Calu3 (cell line): Measurements from ENCODE around the gene SETBP1. TPM values are rescaled to one million over a fixed set of nuclear protein-coding genes. Genes with fewer than 3 reads are reported as not detected.

Source experiments
- BruUV-seq: library from RNA; stranded (reverse); fragments of 400-500 nt; replicated peaks from 2 replicates; lab custom pipeline; 2021; lab: Mats Ljungman, UMichigan
- CTCF ChIA-PET: fragments of 300-600 bp; sonication (Branson Sonifier 250); formaldehyde crosslinking; loops from one replicate; lab custom pipeline; 2022; ENCODE audit warnings: antibody characterized with exemption; lab: Charles Lee
- DNase-seq: peaks from one replicate; pipeline ENCODE4 v3.0.0; 2022
- H3K27ac Mint-ChIP-seq: one replicate; pipeline ENCODE4 v1.8.0; 2022; ENCODE audit warnings: mixed read lengths; ENCODE audit not compliant: unreplicated experiment
- H3K27me3 Mint-ChIP-seq: one replicate; pipeline ENCODE4 v1.8.0; 2022; ENCODE audit warnings: mixed read lengths; ENCODE audit not compliant: unreplicated experiment
- H3K36me3 Mint-ChIP-seq: one replicate; pipeline ENCODE4 v1.8.0; 2022; ENCODE audit warnings: mild to moderate bottlenecking, moderate library complexity, mixed read lengths; ENCODE audit not compliant: insufficient read depth, unreplicated experiment
- H3K4me1 Mint-ChIP-seq: one replicate; pipeline ENCODE4 v1.8.0; 2022; ENCODE audit warnings: mild to moderate bottlenecking, low read depth, mixed read lengths; ENCODE audit not compliant: unreplicated experiment
- H3K4me3 Mint-ChIP-seq: one replicate; pipeline ENCODE4 v1.8.0; 2022; ENCODE audit warnings: mild to moderate bottlenecking, low read depth, moderate library complexity, mixed read lengths; ENCODE audit not compliant: unreplicated experiment
- H3K9me3 Mint-ChIP-seq: one replicate; pipeline ENCODE4 v1.8.0; 2022; ENCODE audit warnings: low read depth, mixed read lengths; ENCODE audit not compliant: unreplicated experiment
- intact Hi-C: fragments of 100-400 bp; cut with micrococcal nuclease; formaldehyde crosslinking; loops from one replicate; pipeline ENCODE4 v1.10.0; 2022; ENCODE audit not compliant: unreplicated experiment
- total RNA-seq: library from RNA; stranded (reverse); gene quantifications from 2 replicates; pipeline ENCODE4 v1.2.3, GENCODE V29; 2022
- TF ChIP-seq, protein P1 (sequence below): fragments of 200-600 bp; IDR thresholded peaks from one replicate; pipeline ENCODE4 v1.8.0; 2022; ENCODE audit warnings: antibody characterized with exemption; ENCODE audit not compliant: unreplicated experiment

The SETBP1 gene
- total RNA-seq, 1 experiment from 2014 or later, result 6.0 TPM

DNA sequence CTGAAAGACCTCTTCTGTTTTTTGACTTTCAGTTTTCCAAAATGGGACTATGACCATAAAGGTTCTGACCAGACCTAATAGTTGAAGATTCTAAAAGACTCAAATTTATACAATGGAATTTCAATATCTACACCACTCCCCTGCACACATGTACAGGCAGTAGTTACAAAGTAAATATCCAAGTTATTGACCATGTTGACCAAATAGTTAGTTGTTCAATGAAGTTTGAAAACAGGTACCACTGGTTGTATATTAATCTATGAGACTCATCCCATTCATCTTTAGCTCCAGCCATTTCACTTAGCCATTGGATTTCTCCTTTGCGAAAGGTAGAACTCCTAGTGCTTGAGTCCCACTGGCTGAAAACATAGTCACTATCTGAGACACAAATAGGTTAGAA lies 277.4 kb downstream of the SETBP1 start:
- BruUV-seq, result no TSS peak
- H3K9me3 Mint-ChIP-seq, result no peaks in the 10 kb centered on the region
- no peaks in the 10 kb centered on the region for H3K4me1 Mint-ChIP-seq
- intact Hi-C loops, result no loop called here
- DNase-seq, result no peak
- CTCF ChIA-PET, result no interaction called here
- no peak overlapping the region for H3K27ac Mint-ChIP-seq
- TF ChIP-seq, protein P1, sequence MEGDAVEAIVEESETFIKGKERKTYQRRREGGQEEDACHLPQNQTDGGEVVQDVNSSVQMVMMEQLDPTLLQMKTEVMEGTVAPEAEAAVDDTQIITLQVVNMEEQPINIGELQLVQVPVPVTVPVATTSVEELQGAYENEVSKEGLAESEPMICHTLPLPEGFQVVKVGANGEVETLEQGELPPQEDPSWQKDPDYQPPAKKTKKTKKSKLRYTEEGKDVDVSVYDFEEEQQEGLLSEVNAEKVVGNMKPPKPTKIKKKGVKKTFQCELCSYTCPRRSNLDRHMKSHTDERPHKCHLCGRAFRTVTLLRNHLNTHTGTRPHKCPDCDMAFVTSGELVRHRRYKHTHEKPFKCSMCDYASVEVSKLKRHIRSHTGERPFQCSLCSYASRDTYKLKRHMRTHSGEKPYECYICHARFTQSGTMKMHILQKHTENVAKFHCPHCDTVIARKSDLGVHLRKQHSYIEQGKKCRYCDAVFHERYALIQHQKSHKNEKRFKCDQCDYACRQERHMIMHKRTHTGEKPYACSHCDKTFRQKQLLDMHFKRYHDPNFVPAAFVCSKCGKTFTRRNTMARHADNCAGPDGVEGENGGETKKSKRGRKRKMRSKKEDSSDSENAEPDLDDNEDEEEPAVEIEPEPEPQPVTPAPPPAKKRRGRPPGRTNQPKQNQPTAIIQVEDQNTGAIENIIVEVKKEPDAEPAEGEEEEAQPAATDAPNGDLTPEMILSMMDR, result no peak
- no peak overlapping the region for H3K4me3 Mint-ChIP-seq
- H3K27me3 Mint-ChIP-seq, result no peaks in the 10 kb centered on the region
- no peaks in the 10 kb centered on the region for H3K36me3 Mint-ChIP-seq

DNA sequence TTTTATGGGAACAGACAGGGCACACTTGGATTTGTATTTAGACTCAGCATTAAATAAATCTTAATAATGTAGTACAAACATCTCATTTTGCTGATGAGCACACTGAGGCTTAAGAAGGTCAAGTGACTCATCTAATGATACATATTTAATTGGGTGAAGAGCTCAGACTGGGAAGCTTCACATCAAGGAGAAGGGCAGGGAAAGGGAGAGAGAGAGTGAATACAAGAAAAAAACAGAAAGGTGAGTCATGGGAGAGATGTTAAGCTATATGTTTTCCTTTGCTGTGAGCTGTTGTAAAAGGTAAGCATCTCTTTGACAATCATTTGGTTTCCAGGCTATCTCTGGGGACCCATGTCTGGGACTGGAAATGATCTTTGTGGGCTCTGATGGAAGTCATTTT lies 277.8 kb downstream of the SETBP1 start:
- no peaks in the 10 kb centered on the region for H3K36me3 Mint-ChIP-seq
- no peak for DNase-seq
- intact Hi-C loops, result no loop called here
- no peak overlapping the region for H3K27ac Mint-ChIP-seq
- no peak overlapping the region for H3K4me3 Mint-ChIP-seq
- BruUV-seq, result no TSS peak
- CTCF ChIA-PET, result no interaction called here
- no peaks in the 10 kb centered on the region for H3K27me3 Mint-ChIP-seq
- H3K9me3 Mint-ChIP-seq, result no peaks in the 10 kb centered on the region
- TF ChIP-seq, protein P1, result no peak
- H3K4me1 Mint-ChIP-seq, result no peaks in the 10 kb centered on the region

DNA sequence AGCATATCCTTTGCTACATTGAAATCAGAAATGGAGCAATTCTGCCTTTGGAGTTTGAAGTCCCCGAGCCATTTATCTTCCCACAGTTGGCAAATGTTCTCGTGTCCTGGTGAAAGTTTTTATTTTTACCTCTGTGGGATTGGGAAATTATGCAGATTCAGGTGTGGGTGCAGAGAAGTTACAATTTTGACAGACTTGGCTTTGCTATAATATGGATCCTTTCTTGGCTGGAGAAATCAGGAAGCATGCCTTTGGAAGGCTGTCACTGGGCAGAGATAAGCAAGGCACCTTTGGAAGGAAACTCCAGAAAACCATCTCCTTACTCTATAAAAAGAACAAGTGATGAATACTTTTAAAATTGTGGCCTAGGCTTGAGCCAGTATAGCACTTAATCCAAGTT lies 278.3 kb downstream of the SETBP1 start:
- Mint-ChIP-seq H3K4me1 (no peaks in the 10 kb centered on the region), H3K27me3 (no peaks in the 10 kb centered on the region), H3K4me3 (no peak overlapping the region), H3K27ac (no peak overlapping the region), H3K9me3 (no peaks in the 10 kb centered on the region), H3K36me3 (no peaks in the 10 kb centered on the region)
- no TSS peak for BruUV-seq
- TF ChIP-seq, protein P1, result no peak
- intact Hi-C loops, result no loop called here
- CTCF ChIA-PET, result no interaction called here
- no peak for DNase-seq

DNA sequence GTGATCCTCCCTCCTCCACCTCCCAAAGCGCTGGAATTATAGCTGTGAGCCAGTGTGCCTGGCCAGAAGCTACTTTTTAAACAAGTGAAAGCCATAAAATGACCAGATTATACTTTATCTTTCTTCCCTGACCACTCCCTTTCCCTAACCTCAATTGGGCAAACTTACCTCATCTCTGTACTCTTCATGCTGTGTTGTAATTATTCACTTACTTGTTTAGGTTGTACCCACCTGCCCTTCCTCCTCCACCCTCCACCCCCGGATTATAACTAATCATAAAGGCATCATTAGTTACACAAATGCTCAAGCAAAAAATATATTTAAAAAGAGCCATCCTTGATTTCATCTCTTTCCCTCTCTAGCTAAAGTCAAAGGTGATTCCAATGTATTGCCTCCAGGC lies 279.9 kb downstream of the SETBP1 start:
- CTCF ChIA-PET, result no interaction called here
- Mint-ChIP-seq H3K27me3 (no peaks in the 10 kb centered on the region), H3K9me3 (no peaks in the 10 kb centered on the region), H3K27ac (no peak overlapping the region), H3K4me1 (no peaks in the 10 kb centered on the region), H3K4me3 (no peak overlapping the region), H3K36me3 (no peaks in the 10 kb centered on the region)
- TF ChIP-seq, protein P1, result no peak
- DNase-seq, result no peak
- intact Hi-C loops, result no loop called here
- no TSS peak for BruUV-seq
